ENCODE data around the gene GRID1.

Gene GRID1

DNA sequence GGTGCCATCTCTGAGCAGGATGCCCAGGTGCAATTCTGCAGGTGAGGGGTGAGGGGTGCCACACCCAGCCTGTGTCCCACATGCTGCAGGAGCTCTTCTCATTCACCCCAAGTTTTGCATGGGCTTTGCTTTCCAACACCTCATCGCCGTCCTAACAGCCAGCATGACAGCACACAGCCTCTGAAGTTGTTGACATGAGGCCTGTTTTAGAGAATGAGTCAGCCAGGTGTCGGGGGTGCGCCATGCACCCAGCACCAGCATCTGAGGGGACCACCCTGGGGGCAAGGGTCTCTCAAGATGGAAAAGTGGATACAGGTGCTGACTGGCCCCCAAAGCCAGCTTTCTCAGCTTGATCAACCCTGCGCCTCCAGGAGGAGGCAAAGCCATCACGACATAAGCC is 146.0 kb downstream of the GRID1 start:
- Histone ChIP-seq H3K14ac (ENCODE audit: low read length in 2 of 2) (no peak overlapping the region), H3K18ac (ENCODE audit: low read depth in 1 of 2, low read length in 2 of 2) (no peak overlapping the region), H3K36me3 (ENCODE audit: control insufficient read depth in 1 of 2, insufficient read depth in 2 of 2, low read depth in 1 of 2, low read length in 2 of 2) (no peaks in the 10 kb centered on the region), H2BK120ac (ENCODE audit: low read depth, low read length) (no peak overlapping the region), H3K4me1 (ENCODE audit: control insufficient read depth, insufficient read depth, low read depth, low read length) (no peaks in the 10 kb centered on the region), H2BK12ac (ENCODE audit: low read length in 2 of 2) (no peak overlapping the region), H3K4ac (ENCODE audit: low read depth in 1 of 2, low read length in 2 of 2) (no peak overlapping the region), H3K4me2 (ENCODE audit: low read length, poor library complexity, severe bottlenecking) (no peak overlapping the region), H3K9ac (ENCODE audit: low read length) (no peak overlapping the region), H2AK5ac (ENCODE audit: low read length, severe bottlenecking) (no peak overlapping the region), H2AFZ (ENCODE audit: low read depth, low read length) (no peak overlapping the region), H3K4me3 (ENCODE audit: insufficient read depth in 1 of 2, low read depth in 1 of 2, low read length in 2 of 2) (no peak overlapping the region), H3K27me3 (ENCODE audit: control insufficient read depth in 1 of 2, insufficient read depth in 1 of 2, low read length in 2 of 2) (peaks cover 0 to 3% of the 10 kb centered on the region in 2 experiments), H4K91ac (ENCODE audit: low read length) (no peak overlapping the region), H2BK15ac (ENCODE audit: low read depth, poor library complexity, severe bottlenecking) (no peak overlapping the region), H2BK5ac (ENCODE audit: low read depth, low read length, poor library complexity, severe bottlenecking) (no peak overlapping the region), H3K79me1 (replicated peaks; ENCODE audit: low read length, poor library complexity, severe bottlenecking) (no peaks in the 10 kb centered on the region), H3K27ac (ENCODE audit: low read length, poor library complexity, severe bottlenecking) (no peak overlapping the region), H3K23ac (ENCODE audit: low read length in 2 of 2) (no peak overlapping the region), H4K8ac (ENCODE audit: low read length) (no peak overlapping the region), H3K9me3 (ENCODE audit: control insufficient read depth, low read length) (no peaks in the 10 kb centered on the region)
- 83% methylated on average over 6 of the region's 6 CpGs for WGBS
- no peak for DNase-seq

DNA sequence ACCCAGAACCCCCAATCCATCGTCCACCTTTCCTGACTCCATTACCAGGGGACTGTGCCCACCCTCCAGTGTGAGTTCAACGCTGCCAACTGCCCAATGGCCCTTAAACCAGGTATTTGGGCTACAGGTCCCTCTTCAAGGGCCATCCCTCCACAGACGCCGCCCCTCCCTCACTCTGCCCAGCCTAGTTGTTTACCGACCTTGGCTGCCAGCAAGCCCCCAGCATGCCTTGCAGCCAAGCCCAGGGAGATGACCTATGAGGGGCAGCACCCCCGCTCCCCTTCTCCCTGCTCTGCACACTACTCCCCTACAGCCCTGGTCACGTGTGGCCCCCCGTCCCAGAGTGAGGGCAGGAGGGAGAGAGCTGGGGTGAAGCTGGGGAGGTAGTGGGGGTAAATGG is 147.3 kb downstream of the GRID1 start:
- H3K14ac ChIP-seq (ENCODE audit: low read length in 2 of 2) = no peak overlapping the region
- H2AFZ ChIP-seq (ENCODE audit: low read depth, low read length) = no peak overlapping the region
- no peak overlapping the region for H2BK120ac ChIP-seq (ENCODE audit: low read depth, low read length)
- H3K27me3 ChIP-seq (ENCODE audit: control insufficient read depth in 1 of 2, insufficient read depth in 1 of 2, low read length in 2 of 2) = peaks cover 0 to 3% of the 10 kb centered on the region in 2 experiments
- H3K36me3 ChIP-seq (ENCODE audit: control insufficient read depth in 1 of 2, insufficient read depth in 2 of 2, low read depth in 1 of 2, low read length in 2 of 2) = no peaks in the 10 kb centered on the region
- H3K27ac ChIP-seq (ENCODE audit: low read length, poor library complexity, severe bottlenecking) = no peak overlapping the region
- H3K4me1 ChIP-seq (ENCODE audit: control insufficient read depth, insufficient read depth, low read depth, low read length) = no peaks in the 10 kb centered on the region
- H3K23ac ChIP-seq (ENCODE audit: low read length in 2 of 2) = no peak overlapping the region
- no peak overlapping the region for H3K18ac ChIP-seq (ENCODE audit: low read depth in 1 of 2, low read length in 2 of 2)
- H4K91ac ChIP-seq (ENCODE audit: low read length) = no peak overlapping the region
- H3K9ac ChIP-seq (ENCODE audit: low read length) = no peak overlapping the region
- H2BK15ac ChIP-seq (ENCODE audit: low read depth, poor library complexity, severe bottlenecking) = no peak overlapping the region
- no peaks in the 10 kb centered on the region for H3K79me1 ChIP-seq (replicated peaks; ENCODE audit: low read length, poor library complexity, severe bottlenecking)
- H4K8ac ChIP-seq (ENCODE audit: low read length) = no peak overlapping the region
- H3K4me3 ChIP-seq (ENCODE audit: insufficient read depth in 1 of 2, low read depth in 1 of 2, low read length in 2 of 2) = no peak overlapping the region
- no peak overlapping the region for H2BK5ac ChIP-seq (ENCODE audit: low read depth, low read length, poor library complexity, severe bottlenecking)
- H3K9me3 ChIP-seq (ENCODE audit: control insufficient read depth, low read length) = no peaks in the 10 kb centered on the region
- no peak for DNase-seq
- no peak overlapping the region for H3K4ac ChIP-seq (ENCODE audit: low read depth in 1 of 2, low read length in 2 of 2)
- no peak overlapping the region for H3K4me2 ChIP-seq (ENCODE audit: low read length, poor library complexity, severe bottlenecking)
- H2BK12ac ChIP-seq (ENCODE audit: low read length in 2 of 2) = no peak overlapping the region
- WGBS = 78% methylated on average over 5 of the region's 8 CpGs
- no peak overlapping the region for H2AK5ac ChIP-seq (ENCODE audit: low read length, severe bottlenecking)

DNA sequence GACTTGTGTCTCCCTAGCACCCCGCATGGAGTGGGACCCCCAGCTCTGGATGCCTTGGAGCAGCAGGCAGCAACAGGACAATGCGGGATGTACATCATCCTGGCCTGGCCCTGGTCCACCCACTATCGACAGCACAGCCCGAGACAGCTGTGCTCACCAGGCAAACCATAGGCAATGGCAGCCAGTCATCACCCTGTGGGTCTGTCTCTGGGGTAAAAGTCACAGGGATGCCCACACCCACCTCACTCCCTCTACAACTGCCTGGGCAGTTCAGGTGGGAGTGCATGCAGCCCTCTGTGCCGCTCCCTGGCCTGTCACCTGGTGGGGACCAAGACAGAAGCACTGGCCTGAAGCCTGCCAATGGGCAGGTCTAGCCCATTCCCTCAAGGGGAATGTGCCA is 147.8 kb downstream of the GRID1 start:
- H3K14ac ChIP-seq (ENCODE audit: low read length in 2 of 2) = no peak overlapping the region
- H2BK120ac ChIP-seq (ENCODE audit: low read depth, low read length) = no peak overlapping the region
- 87% methylated on average over 5 of the region's 5 CpGs for WGBS
- H3K4me2 ChIP-seq (ENCODE audit: low read length, poor library complexity, severe bottlenecking) = no peak overlapping the region
- DNase-seq = no peak
- no peak overlapping the region for H2AK5ac ChIP-seq (ENCODE audit: low read length, severe bottlenecking)
- H3K4me3 ChIP-seq (ENCODE audit: insufficient read depth in 1 of 2, low read depth in 1 of 2, low read length in 2 of 2) = no peak overlapping the region
- no peak overlapping the region for H3K23ac ChIP-seq (ENCODE audit: low read length in 2 of 2)
- H3K9me3 ChIP-seq (ENCODE audit: control insufficient read depth, low read length) = no peaks in the 10 kb centered on the region
- H2AFZ ChIP-seq (ENCODE audit: low read depth, low read length) = no peak overlapping the region
- no peak overlapping the region for H3K27ac ChIP-seq (ENCODE audit: low read length, poor library complexity, severe bottlenecking)
- H3K4ac ChIP-seq (ENCODE audit: low read depth in 1 of 2, low read length in 2 of 2) = no peak overlapping the region
- H4K8ac ChIP-seq (ENCODE audit: low read length) = no peak overlapping the region
- no peaks in the 10 kb centered on the region for H3K36me3 ChIP-seq (ENCODE audit: control insufficient read depth in 1 of 2, insufficient read depth in 2 of 2, low read depth in 1 of 2, low read length in 2 of 2)
- H3K27me3 ChIP-seq (ENCODE audit: control insufficient read depth in 1 of 2, insufficient read depth in 1 of 2, low read length in 2 of 2) = peaks cover 0 to 3% of the 10 kb centered on the region in 2 experiments
- no peak overlapping the region for H2BK5ac ChIP-seq (ENCODE audit: low read depth, low read length, poor library complexity, severe bottlenecking)
- H3K4me1 ChIP-seq (ENCODE audit: control insufficient read depth, insufficient read depth, low read depth, low read length) = no peaks in the 10 kb centered on the region
- no peak overlapping the region for H4K91ac ChIP-seq (ENCODE audit: low read length)
- H3K79me1 ChIP-seq (replicated peaks; ENCODE audit: low read length, poor library complexity, severe bottlenecking) = no peaks in the 10 kb centered on the region
- H3K9ac ChIP-seq (ENCODE audit: low read length) = no peak overlapping the region
- H2BK12ac ChIP-seq (ENCODE audit: low read length in 2 of 2) = no peak overlapping the region
- no peak overlapping the region for H2BK15ac ChIP-seq (ENCODE audit: low read depth, poor library complexity, severe bottlenecking)
- no peak overlapping the region for H3K18ac ChIP-seq (ENCODE audit: low read depth in 1 of 2, low read length in 2 of 2)

GRCh38 chr10:86218160-86218559 is 148.4 kb downstream of the GRID1 start:
- Histone ChIP-seq H3K27me3 (ENCODE audit: control insufficient read depth in 1 of 2, insufficient read depth in 1 of 2, low read length in 2 of 2) (peaks cover 0 to 3% of the 10 kb centered on the region in 2 experiments), H3K79me1 (replicated peaks; ENCODE audit: low read length, poor library complexity, severe bottlenecking) (no peaks in the 10 kb centered on the region), H2BK12ac (ENCODE audit: low read length in 2 of 2) (no peak overlapping the region), H3K18ac (ENCODE audit: low read depth in 1 of 2, low read length in 2 of 2) (no peak overlapping the region), H3K23ac (ENCODE audit: low read length in 2 of 2) (no peak overlapping the region), H3K4me2 (ENCODE audit: low read length, poor library complexity, severe bottlenecking) (no peak overlapping the region), H2AFZ (ENCODE audit: low read depth, low read length) (no peak overlapping the region), H2BK15ac (ENCODE audit: low read depth, poor library complexity, severe bottlenecking) (no peak overlapping the region), H3K4ac (ENCODE audit: low read depth in 1 of 2, low read length in 2 of 2) (no peak overlapping the region), H2BK5ac (ENCODE audit: low read depth, low read length, poor library complexity, severe bottlenecking) (no peak overlapping the region), H3K36me3 (ENCODE audit: control insufficient read depth in 1 of 2, insufficient read depth in 2 of 2, low read depth in 1 of 2, low read length in 2 of 2) (no peaks in the 10 kb centered on the region), H3K4me1 (ENCODE audit: control insufficient read depth, insufficient read depth, low read depth, low read length) (no peaks in the 10 kb centered on the region), H3K9ac (ENCODE audit: low read length) (no peak overlapping the region), H3K14ac (ENCODE audit: low read length in 2 of 2) (no peak overlapping the region), H3K27ac (ENCODE audit: low read length, poor library complexity, severe bottlenecking) (no peak overlapping the region), H3K9me3 (ENCODE audit: control insufficient read depth, low read length) (no peaks in the 10 kb centered on the region), H2AK5ac (ENCODE audit: low read length, severe bottlenecking) (no peak overlapping the region), H2BK120ac (ENCODE audit: low read depth, low read length) (no peak overlapping the region), H4K91ac (ENCODE audit: low read length) (no peak overlapping the region), H3K4me3 (ENCODE audit: insufficient read depth in 1 of 2, low read depth in 1 of 2, low read length in 2 of 2) (no peak overlapping the region), H4K8ac (ENCODE audit: low read length) (no peak overlapping the region)
- WGBS = 92% methylated on average over 1 of the region's 4 CpGs
- no peak for DNase-seq

Measured in mesenchymal stem cell (in vitro differentiated cells and primary cell).